Measurements from ENCODE around the gene PSRC1.
"Not testable (repeated sequence)": the region's sequence is repeated elsewhere in the genome, so short reads cannot be mapped to it uniquely, and the experiment has no call there.

Gene PSRC1

DNA sequence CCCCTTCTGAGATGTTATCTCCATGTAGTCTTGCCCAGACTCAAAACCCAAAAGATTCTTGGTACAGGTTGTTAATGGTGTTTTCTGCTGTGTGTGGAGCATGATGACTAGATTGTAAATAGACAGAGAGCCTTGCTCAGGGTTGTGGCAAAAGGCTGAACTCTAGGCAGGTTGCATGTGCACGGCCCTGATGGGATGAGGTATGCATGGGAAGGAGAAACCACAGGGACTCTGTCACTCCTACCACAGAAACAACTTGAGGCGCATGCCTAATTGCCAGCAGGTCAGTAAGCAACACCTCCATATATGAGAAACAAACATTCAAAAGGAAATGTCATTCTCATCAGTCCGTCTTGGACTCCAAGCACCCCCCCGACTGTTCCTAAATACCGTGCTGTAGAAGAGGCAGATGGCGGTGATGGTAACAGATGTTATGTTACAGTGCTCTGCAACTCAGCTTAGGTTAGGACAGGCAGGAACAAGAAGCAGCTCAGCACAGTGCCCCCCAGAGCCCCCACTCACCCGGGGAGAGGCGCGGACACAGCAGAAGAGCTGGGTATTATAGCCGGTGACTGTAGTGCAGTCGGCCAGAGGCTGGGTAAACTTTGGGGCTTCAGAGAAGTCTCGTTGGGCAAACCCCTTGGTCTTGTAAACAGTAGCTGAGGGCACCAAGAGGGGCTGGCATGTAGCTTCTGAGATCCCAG lies 12.9 kb upstream of the PSRC1 start:
- TF ChIP-seq, protein P1, sequence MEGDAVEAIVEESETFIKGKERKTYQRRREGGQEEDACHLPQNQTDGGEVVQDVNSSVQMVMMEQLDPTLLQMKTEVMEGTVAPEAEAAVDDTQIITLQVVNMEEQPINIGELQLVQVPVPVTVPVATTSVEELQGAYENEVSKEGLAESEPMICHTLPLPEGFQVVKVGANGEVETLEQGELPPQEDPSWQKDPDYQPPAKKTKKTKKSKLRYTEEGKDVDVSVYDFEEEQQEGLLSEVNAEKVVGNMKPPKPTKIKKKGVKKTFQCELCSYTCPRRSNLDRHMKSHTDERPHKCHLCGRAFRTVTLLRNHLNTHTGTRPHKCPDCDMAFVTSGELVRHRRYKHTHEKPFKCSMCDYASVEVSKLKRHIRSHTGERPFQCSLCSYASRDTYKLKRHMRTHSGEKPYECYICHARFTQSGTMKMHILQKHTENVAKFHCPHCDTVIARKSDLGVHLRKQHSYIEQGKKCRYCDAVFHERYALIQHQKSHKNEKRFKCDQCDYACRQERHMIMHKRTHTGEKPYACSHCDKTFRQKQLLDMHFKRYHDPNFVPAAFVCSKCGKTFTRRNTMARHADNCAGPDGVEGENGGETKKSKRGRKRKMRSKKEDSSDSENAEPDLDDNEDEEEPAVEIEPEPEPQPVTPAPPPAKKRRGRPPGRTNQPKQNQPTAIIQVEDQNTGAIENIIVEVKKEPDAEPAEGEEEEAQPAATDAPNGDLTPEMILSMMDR (IDR thresholded peaks at IDR 0.05; ENCODE audit: low read length, missing control alignments): no peak
- DNase-seq (ENCODE audit: low read depth): no peak
- no peak overlapping the region for H3K4me3 ChIP-seq (replicated peaks; ENCODE audit: low read depth, low read length)

DNA sequence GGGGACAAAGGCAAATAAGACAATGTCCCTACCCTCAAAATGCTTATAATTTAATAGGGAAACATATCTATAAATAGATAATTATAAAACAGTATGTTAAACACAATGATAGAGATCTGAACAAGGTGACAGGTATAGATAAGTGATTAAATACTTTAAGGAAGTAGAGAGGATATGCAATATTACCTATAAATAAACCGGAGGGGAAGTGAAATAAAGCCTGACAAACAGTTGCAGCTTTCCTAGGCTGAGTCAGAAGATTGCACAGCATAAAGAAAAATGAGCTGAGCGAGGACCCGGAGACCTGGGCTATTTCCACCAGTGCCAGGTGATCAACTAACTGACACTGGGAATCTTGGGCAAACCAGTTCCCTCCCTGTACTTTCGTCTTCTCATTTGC lies 11.5 kb upstream of the PSRC1 start:
- TF ChIP-seq, protein P1 (IDR thresholded peaks at IDR 0.05; ENCODE audit: low read length, missing control alignments): no peak
- no peak overlapping the region for H3K4me3 ChIP-seq (replicated peaks; ENCODE audit: low read depth, low read length)
- no peak for DNase-seq (ENCODE audit: low read depth)

DNA sequence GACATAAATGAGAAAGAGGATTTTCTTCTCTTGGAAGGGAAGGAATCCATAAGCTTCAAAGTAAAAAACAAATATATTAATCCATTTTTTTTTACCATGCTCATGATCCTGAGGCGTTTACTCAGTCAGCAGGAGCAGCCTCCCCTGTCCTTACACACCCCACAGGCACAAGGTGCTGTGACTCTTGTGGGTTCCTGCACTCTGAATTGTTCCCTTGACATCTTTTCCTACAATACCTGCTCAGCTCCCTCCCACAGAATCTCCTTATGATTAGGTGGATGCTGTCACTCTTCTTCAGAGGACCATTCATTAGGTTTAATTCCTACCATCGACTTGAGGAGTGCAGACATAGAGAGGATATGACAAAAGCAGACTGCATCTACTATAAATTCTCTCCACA lies 10.1 kb upstream of the PSRC1 start:
- no peak overlapping the region for H3K4me3 ChIP-seq (replicated peaks; ENCODE audit: low read depth, low read length)
- DNase-seq (ENCODE audit: low read depth): no peak
- TF ChIP-seq, protein P1 (IDR thresholded peaks at IDR 0.05; ENCODE audit: low read length, missing control alignments): no peak

DNA sequence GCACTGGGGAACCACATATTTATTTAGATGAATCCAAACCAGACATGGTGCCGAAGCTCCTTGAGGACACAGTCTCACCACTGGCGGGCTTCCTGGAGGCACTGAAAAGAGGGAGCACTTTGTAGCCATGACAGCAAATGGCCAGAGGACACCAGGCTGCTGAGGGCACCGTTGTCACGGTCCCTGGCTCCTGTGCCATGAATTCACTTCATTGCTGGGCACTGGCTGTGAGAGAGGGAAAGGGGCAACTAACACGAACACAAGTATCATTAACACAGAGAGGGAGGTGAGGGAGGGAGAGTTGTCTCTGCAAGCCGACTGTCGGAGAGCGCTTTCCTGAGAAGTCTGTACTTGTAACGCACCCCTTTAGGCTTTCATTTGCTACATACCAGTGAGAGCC lies 9.4 kb upstream of the PSRC1 start:
- no peak overlapping the region for H3K4me3 ChIP-seq (replicated peaks; ENCODE audit: low read depth, low read length)
- DNase-seq (ENCODE audit: low read depth): no peak
- TF ChIP-seq, protein P1 (IDR thresholded peaks at IDR 0.05; ENCODE audit: low read length, missing control alignments): no peak

DNA sequence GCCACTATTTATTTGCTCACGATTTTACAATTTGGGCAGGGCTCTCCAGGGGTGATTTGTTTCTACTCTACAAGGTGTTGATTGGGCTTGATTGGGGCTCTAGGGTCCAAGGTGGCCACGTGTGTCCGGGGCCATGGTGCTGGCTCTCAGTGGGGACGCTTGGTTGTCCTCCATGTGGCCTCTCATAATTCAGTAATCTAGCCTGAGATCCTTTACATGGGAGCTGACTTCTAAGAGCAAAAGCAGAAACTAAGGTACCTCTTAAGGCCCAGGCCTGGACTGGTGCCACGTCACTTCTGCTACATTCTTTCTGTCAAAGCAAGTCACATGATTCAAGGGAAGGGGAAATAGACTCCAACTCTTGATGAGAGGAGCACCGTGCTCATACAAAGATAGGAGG lies 8.1 kb upstream of the PSRC1 start:
- DNase-seq (ENCODE audit: low read depth): no peak

DNA sequence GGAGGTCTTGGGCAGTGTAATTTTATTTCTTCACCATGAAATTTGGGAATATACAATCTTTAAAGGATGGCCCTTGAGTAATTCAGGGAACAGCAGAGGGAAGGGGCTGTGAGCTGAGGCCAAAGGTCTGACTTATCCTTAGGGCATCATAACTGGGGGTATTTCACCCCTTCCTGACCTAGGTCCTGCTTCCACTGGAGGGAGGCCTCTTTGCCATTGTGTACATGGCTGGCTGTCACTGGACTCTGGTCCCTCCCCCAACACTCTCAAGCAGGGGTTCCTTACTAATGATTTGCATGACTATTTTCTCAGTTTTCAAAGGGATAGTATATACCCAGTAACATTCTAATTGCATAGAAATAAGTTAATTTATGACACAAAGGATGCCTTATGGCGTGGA lies 7.2 kb upstream of the PSRC1 start:
- TF ChIP-seq, protein P1 (IDR thresholded peaks at IDR 0.05; ENCODE audit: low read length, missing control alignments): no peak
- no peak for DNase-seq (ENCODE audit: low read depth)
- no peak overlapping the region for H3K4me3 ChIP-seq (replicated peaks; ENCODE audit: low read depth, low read length)

More for the DNA sequence above, 8.1 kb upstream of the PSRC1 start:
- TF ChIP-seq, protein P1 (IDR thresholded peaks at IDR 0.05; ENCODE audit: low read length, missing control alignments): no peak
- H3K4me3 ChIP-seq (replicated peaks; ENCODE audit: low read depth, low read length): no peak overlapping the region

DNA sequence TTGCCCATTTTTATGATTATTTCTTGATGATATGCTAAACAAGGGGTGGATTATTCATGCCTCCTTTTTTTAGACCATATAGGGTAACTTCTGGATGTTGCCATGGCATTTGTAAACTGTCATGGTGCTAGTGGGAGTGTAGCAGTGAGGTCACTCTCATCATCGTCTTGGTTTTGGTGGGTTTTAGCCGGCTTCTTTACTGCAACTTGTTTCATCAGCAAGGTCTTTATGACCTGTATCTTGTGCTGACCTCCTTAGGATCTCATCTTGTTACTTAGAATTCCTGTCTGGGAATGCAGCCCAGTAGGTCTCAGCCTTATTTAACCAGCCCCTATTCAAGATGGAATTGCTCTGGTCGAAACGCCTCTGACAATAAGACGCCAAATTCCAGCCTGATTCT lies 3.8 kb upstream of the PSRC1 start:
- not testable (repeated sequence) for DNase-seq (ENCODE audit: low read depth); H3K4me3 ChIP-seq (replicated peaks; ENCODE audit: low read depth, low read length)

Data from fibroblast of pulmonary artery (primary cell).